A549 (cell line): Measurements from ENCODE around the gene XPNPEP1. TPM values are rescaled to one million over a fixed set of nuclear protein-coding genes. Genes with fewer than 3 reads are reported as not detected.

Experiments
- ATAC-seq, 2 experiments: fragments of 200-7000 bp in 1 of 2; fragments of >200 bp in 1 of 2; cut with Nextera tagmentation in 1 of 2; cut with Tn5 transposase in 1 of 2; 3 replicates each; pipeline versions ENCODE4 v1.8.0 to v1.9.1; 2018 to 2020; ENCODE audit warnings: mild to moderate bottlenecking in 1 of 2, moderate library complexity in 1 of 2
- CTCF ChIA-PET: fragments of 300-600 bp; sonication (Branson Sonifier 250); formaldehyde crosslinking; extraction: SDS; loops from one replicate; lab custom pipeline; 2021; ENCODE audit warnings: antibody characterized with exemption, inconsistent platforms; lab: Yijun Ruan, JAX
- POLR2A ChIA-PET: fragments of 350-600 bp; formaldehyde crosslinking; extraction: SDS; loops from one replicate; lab custom pipeline; 2021; ENCODE audit warnings: antibody characterized with exemption, inconsistent platforms; lab: Yijun Ruan, JAX
- DNase-seq, 2 experiments: peaks; one replicate each; pipeline versions ENCODE4 v3.0.0 to v3.0.0-alpha.2; 2011 to 2016; ENCODE audit warnings: low read depth in 1 of 2, low spot score in 1 of 2
- FAIRE-seq: peaks from 2 replicates; lab custom pipeline; 2011; peaks lifted over from hg19 to GRCh38; lab: Jason Lieb, UNC
- H3K27ac ChIP-seq, 2 experiments: fragments of >200 bp; sonication (Bioruptor Twin); formaldehyde crosslinking; 3 replicates each; pipeline ENCODE4 v1.5.1; 2016 to 2017
- H3K4me1 ChIP-seq: fragments of >200 bp; sonication (Bioruptor Twin); formaldehyde crosslinking; 3 replicates; pipeline ENCODE4 v1.6.1; 2016
- H3K4me2 ChIP-seq: fragments of >200 bp; sonication (Bioruptor Twin); formaldehyde crosslinking; 3 replicates; pipeline ENCODE4 v1.6.1; 2016
- H3K4me3 ChIP-seq: fragments of >200 bp; sonication (Bioruptor Twin); formaldehyde crosslinking; 3 replicates; pipeline ENCODE4 v1.5.1; 2016
- H3K9me3 ChIP-seq: fragments of >200 bp; sonication (Bioruptor Twin); formaldehyde crosslinking; 3 replicates; pipeline ENCODE4 v1.6.1; 2016
- BHLHE40 ChIP-seq: IDR thresholded peaks from 2 replicates; pipeline ENCODE4 v1.6.1; 2012; ENCODE audit warnings: low read depth, low read length, inconsistent platforms
- CBX8 ChIP-seq: fragments of 200-600 bp; sonication (generic); IDR thresholded peaks from 2 replicates; pipeline ENCODE4 v1.6.1; 2016
- CHD2 ChIP-seq: fragments of 150-350 bp; IDR thresholded peaks from 2 replicates; pipeline ENCODE4 v1.6.1; 2014; ENCODE audit warnings: low read length; ENCODE audit not compliant: partially characterized antibody
- CTCF ChIP-seq: fragments of >200 bp; sonication (Bioruptor Twin); formaldehyde crosslinking; IDR thresholded peaks from 3 replicates; pipeline ENCODE4 v1.5.1; 2016
- E2F6 ChIP-seq: IDR thresholded peaks from 2 replicates; pipeline ENCODE4 v1.6.1; 2012; ENCODE audit warnings: low read depth, borderline replicate concordance
- EHMT2 ChIP-seq: fragments of 200-600 bp; sonication (generic); IDR thresholded peaks from 2 replicates; pipeline ENCODE4 v1.6.1; 2016; ENCODE audit warnings: antibody characterized with exemption, low read depth, mild to moderate bottlenecking, moderate library complexity
- ELK1 ChIP-seq: fragments of 150-350 bp; IDR thresholded peaks from 2 replicates; pipeline ENCODE4 v1.6.1; 2014; ENCODE audit warnings: low read depth, mild to moderate bottlenecking, low read length
- EP300 ChIP-seq, 2 experiments: fragments of >200 bp; sonication (Bioruptor Twin); formaldehyde crosslinking; IDR thresholded peaks; 2 replicates in 1 of 2; 3 replicates in 1 of 2; pipeline ENCODE4 v1.6.1; 2016 to 2017
- HES2 ChIP-seq: fragments of >200 bp; sonication (Bioruptor Twin); formaldehyde crosslinking; IDR thresholded peaks from 2 replicates; pipeline ENCODE4 v1.6.1; 2016
- JUN ChIP-seq, 2 experiments: fragments of >200 bp; sonication (Bioruptor Twin); formaldehyde crosslinking; IDR thresholded peaks; 2 replicates in 1 of 2; 3 replicates in 1 of 2; pipeline ENCODE4 v1.6.1; 2016 to 2017
- MAFK ChIP-seq: fragments of 450-650 bp; IDR thresholded peaks from 2 replicates; pipeline ENCODE4 v1.6.1; 2014; ENCODE audit not compliant: partially characterized antibody
- MAZ ChIP-seq: fragments of 150-350 bp; IDR thresholded peaks from 2 replicates; pipeline ENCODE4 v1.6.1; 2014; ENCODE audit warnings: antibody characterized with exemption, low read depth, low read length, borderline replicate concordance
- NPAS2 ChIP-seq: fragments of 250-450 bp; sonication (Bioruptor Pico); IDR thresholded peaks from 2 replicates; pipeline ENCODE4 v1.8.0; 2022; ENCODE audit warnings: mild to moderate bottlenecking, moderate library complexity, borderline replicate concordance
- PBX3 ChIP-seq: IDR thresholded peaks from 2 replicates; pipeline ENCODE4 v1.6.1; 2012
- RAD21 ChIP-seq, 2 experiments: fragments of >200 bp in 1 of 2; sonication (Bioruptor Twin) in 1 of 2; formaldehyde crosslinking in 1 of 2; IDR thresholded peaks in 1 of 2; conservative IDR thresholded peaks in 1 of 2; 2 replicates in 1 of 2; 3 replicates in 1 of 2; pipeline ENCODE4 v1.6.1; 2012 to 2018; ENCODE audit warnings: inconsistent platforms in 1 of 2
- SMC3 ChIP-seq: fragments of >200 bp; sonication (Bioruptor Twin); formaldehyde crosslinking; IDR thresholded peaks from 3 replicates; pipeline ENCODE4 v1.6.1; 2018; ENCODE audit warnings: inconsistent platforms
- SREBF2 ChIP-seq: fragments of 450-650 bp; IDR thresholded peaks from 2 replicates; pipeline ENCODE4 v1.6.1; 2014; ENCODE audit warnings: mild to moderate bottlenecking, moderate library complexity
- USF2 ChIP-seq: fragments of 450-650 bp; IDR thresholded peaks from 2 replicates; pipeline ENCODE4 v1.6.1; 2014; ENCODE audit warnings: antibody characterized with exemption
- whole genome bisulfite sequencing: methylation state at CpG from one replicate; pipeline ENCODE4 v1.1.6; 2017; ENCODE audit errors: missing lambda C conversion rate; 5-methylcytosine and 5-hydroxymethylcytosine counted together
- polyA plus RNA-seq, 4 experiments: library from polyadenylated mRNA; depleted of rRNA in 3 of 4; stranded (reverse); fragments of >200 nt; fragmentation: RNase III in 1 of 4; extraction: RNeasy Plus Mini Kit Qiagen cat#74134 plus additional on column Dnase treatment in 1 of 4; gene quantifications; 2 replicates in 3 of 4; 3 replicates in 1 of 4; pipeline ENCODE4 v1.2.3, GENCODE V29; 2011 to 2017

XPNPEP1 gene
- polyA plus RNA-seq, 2 of the 4 experiments (the other 2 are of a cell fraction) = 32.5 to 53.9 TPM

- no peak for TF ChIP-seq JUN (IDR thresholded peaks at IDR 0.05)
- H3K4me2 ChIP-seq = no peak overlapping the region
- H3K4me1 ChIP-seq = peaks cover 6% of the 10 kb centered on the region
- no peak for FAIRE-seq
- no peaks in the 10 kb centered on the region for H3K9me3 ChIP-seq
- no peak overlapping the region for H3K27ac ChIP-seq
- DNase-seq = no peak
- no peak overlapping the region for H3K4me3 ChIP-seq
- WGBS = 97% methylated on average over 5 of the region's 5 CpGs
- no peak for ATAC-seq
- CTCF ChIA-PET = interaction anchor here (1.4 kb wide), 1 partner anchor 250 kb away, joined by 4 read pairs; no protein-coding TSS in a partner anchor
- POLR2A ChIA-PET = no interaction called here
Observed at GRCh38 chr10:109887243-109887642, 36.1 kb downstream of the XPNPEP1 start.

- WGBS = 69% methylated on average over 2 of the region's 2 CpGs
Observed at GRCh38 chr10:109886781-109887140, 36.5 kb downstream of the XPNPEP1 start.

GRCh38 chr10:109886037-109886780 lies 37.1 kb downstream of the XPNPEP1 start:
- Histone ChIP-seq H3K27ac (no peak overlapping the region), H3K4me3 (no peak overlapping the region), H3K9me3 (no peaks in the 10 kb centered on the region), H3K4me1 (peaks cover 6% of the 10 kb centered on the region), H3K4me2 (no peak overlapping the region)
- ATAC-seq (no peak), DNase-seq (no peak), FAIRE-seq (no peak)
- TF ChIP-seq ELK1 (no peak), EP300 (IDR thresholded peaks at IDR 0.05) (no peak), HES2 (no peak), CBX8 (no peak), EHMT2 (no peak)
- POLR2A ChIA-PET = no interaction called here
- CTCF ChIA-PET = no interaction called here
- 94% methylated on average over 10 of the region's 10 CpGs for WGBS

More at GRCh38 chr10:109886781-109887140, 36.5 kb downstream of the XPNPEP1 start:
- Histone ChIP-seq H3K9me3 (no peaks in the 10 kb centered on the region), H3K4me3 (no peak overlapping the region), H3K27ac (no peak overlapping the region), H3K4me1 (peaks cover 6% of the 10 kb centered on the region), H3K4me2 (no peak overlapping the region)
- no peak for FAIRE-seq
- no peak for ATAC-seq
- ChIA-PET POLR2A (no interaction called here), CTCF (interaction anchor here (1.4 kb wide), 1 partner anchor 251 kb away, joined by 4 read pairs; no protein-coding TSS in a partner anchor)
- no peak for DNase-seq
- TF ChIP-seq BHLHE40 (no peak), CHD2 (no peak), E2F6 (no peak), EHMT2 (no peak)

GRCh38 chr10:109883859-109884771 lies 39.2 kb downstream of the XPNPEP1 start:
- FAIRE-seq = peak; percentile 82
- Histone ChIP-seq H3K4me1 (peaks cover 6% of the 10 kb centered on the region), H3K4me2 (peak overlapping the region; percentile 62), H3K27ac (peak overlapping the region; percentile 37 to 69; a peak in 4 of 6 replicates), H3K4me3 (no peak overlapping the region)
- ChIA-PET CTCF (interaction anchor here (0.5 to 4.2 kb wide), 60 partner anchors 8 to 1388 kb away, joined by 3 to 51 read pairs (median 4); partner anchors contain the start of gene ADD3), POLR2A (interaction anchor here (0.8 to 1.2 kb wide), 5 partner anchors 37 to 420 kb away, joined by 3 to 7 read pairs (median 4); partner anchors contain the start of gene SMNDC1)
- 29% methylated on average over 17 of the region's 17 CpGs for WGBS
- peak; percentile 4 for TF ChIP-seq MAFK
- TF ChIP-seq RAD21 (conservative IDR thresholded peaks at IDR 0.05 in 1 of 2, IDR thresholded peaks at IDR 0.05 in 1 of 2) = peak; percentile 93 to 95
- no peak for TF ChIP-seq ELK1
- TF ChIP-seq USF2 = peak; percentile 58
- peak; percentile 76; the same call in 1 of the 2 replicates for TF ChIP-seq MAZ
- TF ChIP-seq NPAS2 = no peak
- TF ChIP-seq SREBF2 = no peak
- no peak for TF ChIP-seq PBX3
- TF ChIP-seq CTCF = peak; percentile 91
- peak; percentile 90 for TF ChIP-seq SMC3
- TF ChIP-seq, all 56 proteins: peak for 6
- ATAC-seq (peak; percentile 86 to 96), DNase-seq (peak; percentile 89 to 92)
- H3K9me3 ChIP-seq = no peaks in the 10 kb centered on the region
